Mucosa of rectum (tissue), 2 donors: ENCODE data around the gene DSTN.
A peak's percentile ranks its signal among the peaks of the same experiment; 100 is the strongest.

Experiments used
- H3K27ac ChIP-seq, 2 donors: one replicate each; pipeline ENCODE4 v1.7.0; 2013; ENCODE audit warnings: inconsistent platforms in 2 of 2, low read depth in 2 of 2, low read length in 2 of 2
- H3K27me3 ChIP-seq, 2 donors: one replicate each; pipeline ENCODE4 v1.7.0; 2013; ENCODE audit warnings: low read length in 2 of 2; ENCODE audit not compliant: control insufficient read depth in 2 of 2, insufficient read depth in 2 of 2
- H3K36me3 ChIP-seq, 2 donors: one replicate each; pipeline ENCODE4 v1.7.0; 2013; ENCODE audit warnings: low read length in 2 of 2; ENCODE audit not compliant: control insufficient read depth in 2 of 2, insufficient read depth in 2 of 2
- H3K4me1 ChIP-seq, 2 donors: one replicate each; pipeline ENCODE4 v1.7.0; 2013; ENCODE audit warnings: low read length in 2 of 2, mild to moderate bottlenecking in 1 of 2; ENCODE audit not compliant: control insufficient read depth in 2 of 2, insufficient read depth in 2 of 2
- H3K4me3 ChIP-seq, 2 donors: one replicate each; pipeline ENCODE4 v1.7.0; 2013; ENCODE audit warnings: low read length in 2 of 2
- H3K9ac ChIP-seq, 2 donors: one replicate each; pipeline ENCODE4 v1.7.0; 2013; ENCODE audit warnings: low read length in 2 of 2, low read depth in 1 of 2, mild to moderate bottlenecking in 1 of 2
- H3K9me3 ChIP-seq, 2 donors: one replicate each; pipeline ENCODE4 v1.7.0; 2013; ENCODE audit warnings: low read length in 2 of 2; ENCODE audit not compliant: control insufficient read depth in 2 of 2
- donor health status: healthy.
- donor health status: Normal muscosa, but diverticular disease.

The DSTN gene

GRCh38 chr20:17642404-17643269, 72.8 kb downstream of the DSTN start:
- Histone ChIP-seq H3K4me1 (peaks cover 20 to 28% of the 10 kb centered on the region in 2 donors), H3K9me3 (no peaks in the 10 kb centered on the region), H3K36me3 (peaks cover 57 to 63% of the 10 kb centered on the region in 2 donors), H3K27me3 (no peaks in the 10 kb centered on the region), H3K4me3 (no peak overlapping the region), H3K27ac (no peak overlapping the region), H3K9ac (no peak overlapping the region)

GRCh38 chr20:17643531-17644188, 73.8 kb downstream of the DSTN start:
- peaks cover 28 to 31% of the 10 kb centered on the region in 2 donors for H3K4me1 ChIP-seq
- peaks cover 47 to 53% of the 10 kb centered on the region in 2 donors for H3K36me3 ChIP-seq
- no peak overlapping the region for H3K27ac ChIP-seq
- no peak overlapping the region for H3K9ac ChIP-seq
- H3K27me3 ChIP-seq = no peaks in the 10 kb centered on the region
- no peaks in the 10 kb centered on the region for H3K9me3 ChIP-seq
- H3K4me3 ChIP-seq = no peak overlapping the region

GRCh38 chr20:17644451-17644850, 74.6 kb downstream of the DSTN start:
- H3K9me3 ChIP-seq = no peaks in the 10 kb centered on the region
- H3K9ac ChIP-seq = no peak overlapping the region
- H3K4me3 ChIP-seq = no peak overlapping the region
- peaks cover 32 to 38% of the 10 kb centered on the region in 2 donors for H3K4me1 ChIP-seq
- no peak overlapping the region for H3K27ac ChIP-seq
- no peaks in the 10 kb centered on the region for H3K27me3 ChIP-seq
- peaks cover 40 to 45% of the 10 kb centered on the region in 2 donors for H3K36me3 ChIP-seq

GRCh38 chr20:17645010-17645409, 75.1 kb downstream of the DSTN start:
- H3K27ac ChIP-seq = no peak overlapping the region
- H3K4me1 ChIP-seq = peaks cover 37 to 42% of the 10 kb centered on the region in 2 donors
- H3K9ac ChIP-seq = no peak overlapping the region
- H3K4me3 ChIP-seq = no peak overlapping the region
- H3K9me3 ChIP-seq = no peaks in the 10 kb centered on the region
- peaks cover 41 to 42% of the 10 kb centered on the region in 2 donors for H3K36me3 ChIP-seq
- no peaks in the 10 kb centered on the region for H3K27me3 ChIP-seq

- H3K27me3 ChIP-seq = no peaks in the 10 kb centered on the region
- H3K4me3 ChIP-seq = no peak overlapping the region
- H3K9ac ChIP-seq = no peak overlapping the region
- H3K9me3 ChIP-seq = no peaks in the 10 kb centered on the region
- peaks cover 41% of the 10 kb centered on the region in 2 donors for H3K36me3 ChIP-seq
- H3K4me1 ChIP-seq = peaks cover 44 to 48% of the 10 kb centered on the region in 2 donors
- no peak overlapping the region for H3K27ac ChIP-seq
Measured at GRCh38 chr20:17645546-17646208, 75.8 kb downstream of the DSTN start.

- no peak overlapping the region for H3K9ac ChIP-seq
- H3K27ac ChIP-seq = no peak overlapping the region
- peaks cover 49 to 51% of the 10 kb centered on the region in 2 donors for H3K4me1 ChIP-seq
- H3K4me3 ChIP-seq = no peak overlapping the region
- H3K9me3 ChIP-seq = no peaks in the 10 kb centered on the region
- H3K36me3 ChIP-seq = peaks cover 34 to 37% of the 10 kb centered on the region in 2 donors
- H3K27me3 ChIP-seq = no peaks in the 10 kb centered on the region
Measured at GRCh38 chr20:17646209-17646960, 76.5 kb downstream of the DSTN start.

GRCh38 chr20:17646961-17647301, 77.1 kb downstream of the DSTN start:
- H3K36me3 ChIP-seq = peaks cover 29 to 31% of the 10 kb centered on the region in 2 donors
- H3K4me1 ChIP-seq = peaks cover 49 to 55% of the 10 kb centered on the region in 2 donors
- H3K27me3 ChIP-seq = no peaks in the 10 kb centered on the region
- H3K9me3 ChIP-seq = no peaks in the 10 kb centered on the region
- no peak overlapping the region for H3K4me3 ChIP-seq
- no peak overlapping the region for H3K9ac ChIP-seq
- no peak overlapping the region for H3K27ac ChIP-seq

- Histone ChIP-seq H3K36me3 (peaks cover 26 to 29% of the 10 kb centered on the region in 2 donors), H3K4me3 (no peak overlapping the region), H3K4me1 (peaks cover 53 to 55% of the 10 kb centered on the region in 2 donors), H3K9me3 (no peaks in the 10 kb centered on the region), H3K27me3 (no peaks in the 10 kb centered on the region), H3K27ac (no peak overlapping the region), H3K9ac (peak overlapping the region in 1 of 2 donors; percentile 32)
Measured at GRCh38 chr20:17647391-17648314, 77.8 kb downstream of the DSTN start.

GRCh38 chr20:17648315-17648646, 78.4 kb downstream of the DSTN start:
- H3K9ac ChIP-seq = peak overlapping the region in 1 of 2 donors; percentile 32
- no peak overlapping the region for H3K4me3 ChIP-seq
- no peaks in the 10 kb centered on the region for H3K27me3 ChIP-seq
- no peak overlapping the region for H3K27ac ChIP-seq
- peaks cover 53 to 55% of the 10 kb centered on the region in 2 donors for H3K4me1 ChIP-seq
- H3K9me3 ChIP-seq = no peaks in the 10 kb centered on the region
- peaks cover 26 to 29% of the 10 kb centered on the region in 2 donors for H3K36me3 ChIP-seq
